H9 (cell line): ENCODE data around the gene LARP7. TPM values are rescaled to one million over a fixed set of nuclear protein-coding genes. Genes with fewer than 3 reads are reported as not detected.

Source experiments
- DNase-seq: peaks from one replicate; pipeline ENCODE4 v3.0.0-alpha.2; 2017
- H2AFZ ChIP-seq: one replicate; pipeline ENCODE4 v1.6.1; 2013; ENCODE audit warnings: mild to moderate bottlenecking, low read length, control low read depth, moderate library complexity
- H2AK5ac ChIP-seq: 2 replicates; pipeline ENCODE4 v1.6.1; 2013; ENCODE audit warnings: low read length, control low read depth, mixed read lengths; ENCODE audit not compliant: insufficient read length
- H2BK120ac ChIP-seq: one replicate; pipeline ENCODE4 v1.6.1; 2013; ENCODE audit warnings: low read depth, mild to moderate bottlenecking, low read length, control low read depth, inconsistent platforms; ENCODE audit not compliant: poor library complexity, severe bottlenecking
- H2BK12ac ChIP-seq: 2 replicates; pipeline ENCODE4 v1.6.1; 2013; ENCODE audit warnings: low read length, control low read depth, mixed read lengths, low read depth; ENCODE audit not compliant: insufficient read length
- H2BK15ac ChIP-seq: 2 replicates; pipeline ENCODE4 v1.6.1; 2013; ENCODE audit warnings: low read depth, low read length, control low read depth
- H2BK20ac ChIP-seq: one replicate; pipeline ENCODE4 v1.6.1; 2013; ENCODE audit warnings: low read depth, mild to moderate bottlenecking, low read length, control low read depth, inconsistent platforms; ENCODE audit not compliant: poor library complexity, severe bottlenecking
- H2BK5ac ChIP-seq: 2 replicates; pipeline ENCODE4 v1.6.1; 2013; ENCODE audit warnings: low read length, control low read depth, mixed read lengths; ENCODE audit not compliant: insufficient read length
- H3K14ac ChIP-seq: 2 replicates; pipeline ENCODE4 v1.6.1; 2013; ENCODE audit warnings: low read length, control low read depth; ENCODE audit not compliant: insufficient read depth
- H3K18ac ChIP-seq: 2 replicates; pipeline ENCODE4 v1.6.1; 2013; ENCODE audit warnings: low read depth, mild to moderate bottlenecking, mixed read lengths, low read length, control low read depth; ENCODE audit not compliant: insufficient read length
- H3K23ac ChIP-seq: 2 replicates; pipeline ENCODE4 v1.6.1; 2013; ENCODE audit warnings: low read length, control low read depth, mixed read lengths, low read depth; ENCODE audit not compliant: insufficient read length
- H3K23me2 ChIP-seq: 2 replicates; pipeline ENCODE4 v1.6.1; 2013; ENCODE audit warnings: low read depth, mild to moderate bottlenecking, mixed read lengths, low read length, control low read depth; ENCODE audit not compliant: insufficient read length, poor library complexity, severe bottlenecking
- H3K27ac ChIP-seq: 2 replicates; pipeline ENCODE4 v1.5.1; 2013; ENCODE audit warnings: low read length, control low read depth, mixed read lengths, low read depth; ENCODE audit not compliant: insufficient read length
- H3K27me3 ChIP-seq: 2 replicates; pipeline ENCODE4 v1.6.1; 2013; ENCODE audit warnings: low read length, control low read depth, inconsistent platforms; ENCODE audit not compliant: insufficient read depth
- H3K4ac ChIP-seq: 2 replicates; pipeline ENCODE4 v1.6.1; 2013; ENCODE audit warnings: low read depth, mild to moderate bottlenecking, control low read depth, inconsistent platforms, low read length, moderate library complexity
- H3K4me1 ChIP-seq: 2 replicates; pipeline ENCODE4 v1.6.1; 2013; ENCODE audit warnings: low read length, control low read depth, inconsistent platforms; ENCODE audit not compliant: insufficient read depth
- H3K4me2 ChIP-seq: 2 replicates; pipeline ENCODE4 v1.6.1; 2013; ENCODE audit warnings: low read length, control low read depth, mixed read lengths; ENCODE audit not compliant: insufficient read length, insufficient read depth
- H3K56ac ChIP-seq: 2 replicates; pipeline ENCODE4 v1.6.1; 2013; ENCODE audit warnings: low read depth, mild to moderate bottlenecking, mixed read lengths, low read length, control low read depth; ENCODE audit not compliant: insufficient read length
- H3K79me1 ChIP-seq: 2 replicates; pipeline ENCODE4 v1.6.1; 2013; ENCODE audit warnings: low read depth, mild to moderate bottlenecking, moderate library complexity, low read length, control low read depth, inconsistent platforms; ENCODE audit not compliant: insufficient read depth, poor library complexity, severe bottlenecking
- H3K79me2 ChIP-seq: 2 replicates; pipeline ENCODE4 v1.6.1; 2013; ENCODE audit warnings: low read length, control low read depth, inconsistent platforms; ENCODE audit not compliant: insufficient read depth
- H3K9ac ChIP-seq: 2 replicates; pipeline ENCODE4 v1.6.1; 2013; ENCODE audit warnings: low read length, control low read depth, mixed read lengths; ENCODE audit not compliant: insufficient read length; ENCODE audit errors: extremely low read depth
- H3K9me3 ChIP-seq: one replicate; pipeline ENCODE4 v1.6.1; 2013; ENCODE audit warnings: low read depth, low read length, inconsistent platforms; ENCODE audit not compliant: control insufficient read depth
- H3T11ph ChIP-seq: one replicate; pipeline ENCODE4 v1.6.1; 2013; ENCODE audit warnings: mild to moderate bottlenecking, low read length, control low read depth, inconsistent platforms
- H4K20me1 ChIP-seq: one replicate; pipeline ENCODE4 v1.6.1; 2013; ENCODE audit not compliant: control insufficient read depth, insufficient read length, insufficient read depth
- H4K5ac ChIP-seq: 2 replicates; pipeline ENCODE4 v1.6.1; 2013; ENCODE audit warnings: low read depth, mild to moderate bottlenecking, mixed read lengths, low read length, control low read depth; ENCODE audit not compliant: insufficient read length
- H4K8ac ChIP-seq: replicated peaks from 2 replicates; pipeline ENCODE4 v1.6.1; 2013; ENCODE audit warnings: low read length, control low read depth, mixed read lengths, low read depth; ENCODE audit not compliant: insufficient read length
- H4K91ac ChIP-seq: 2 replicates; pipeline ENCODE4 v1.6.1; 2013; ENCODE audit warnings: low read depth, mild to moderate bottlenecking, moderate library complexity, mixed read lengths, low read length, control low read depth; ENCODE audit not compliant: insufficient read length
- H3K27ac Mint-ChIP-seq, 3 experiments: 2 replicates in 2 of 3; 3 replicates in 1 of 3; pipeline ENCODE4 v1.8.0; 2020 to 2021; ENCODE audit warnings: mixed read lengths in 3 of 3, mild to moderate bottlenecking in 1 of 3, moderate library complexity in 1 of 3
- H3K27me3 Mint-ChIP-seq: 2 replicates; pipeline ENCODE4 v1.8.0; 2021; ENCODE audit warnings: low read depth, mild to moderate bottlenecking, moderate library complexity, mixed read lengths
- H3K36me3 Mint-ChIP-seq, 3 experiments: 2 replicates in 2 of 3; 3 replicates in 1 of 3; pipeline ENCODE4 v1.8.0; 2020 to 2021; ENCODE audit warnings: low read depth in 3 of 3, mixed read lengths in 3 of 3; ENCODE audit not compliant: insufficient read depth in 1 of 3
- H3K4me1 Mint-ChIP-seq, 2 experiments: 2 replicates each; pipeline ENCODE4 v1.8.0; 2020; ENCODE audit warnings: mixed read lengths in 2 of 2
- H3K4me3 Mint-ChIP-seq, 2 experiments: 2 replicates in 1 of 2; 3 replicates in 1 of 2; pipeline ENCODE4 v1.8.0; 2020 to 2021; ENCODE audit warnings: mild to moderate bottlenecking in 2 of 2, mixed read lengths in 2 of 2, moderate library complexity in 1 of 2
- H3K9me3 Mint-ChIP-seq, 2 experiments: 2 replicates in 1 of 2; 3 replicates in 1 of 2; pipeline ENCODE4 v1.8.0; 2020; ENCODE audit warnings: mild to moderate bottlenecking in 2 of 2, mixed read lengths in 2 of 2, moderate library complexity in 1 of 2
- WGBS: extraction: QIAGEN DNeasy Blood & Tissue Kit; methylation state at CpG from one replicate; pipeline ENCODE4 v1.1.7; 2013; ENCODE audit warnings: missing lambda C conversion rate, low lambda C conversion rate, mixed read lengths; ENCODE audit not compliant: insufficient read length; ENCODE audit errors: extremely low coverage; 5-methylcytosine and 5-hydroxymethylcytosine counted together
- total RNA-seq: library from RNA; stranded (reverse); gene quantifications from 2 replicates; pipeline ENCODE4 v1.2.1, GENCODE V29; 2021
- TF ChIP-seq, protein P1 (sequence below): fragments of 200-600 bp; sonication (generic); conservative IDR thresholded peaks from 3 replicates; pipeline ENCODE4 v1.8.0; 2021; ENCODE audit warnings: antibody characterized with exemption, mild to moderate bottlenecking

The LARP7 gene
- total RNA-seq, 1 experiment from 2014 or later, result 37.0 TPM

DNA sequence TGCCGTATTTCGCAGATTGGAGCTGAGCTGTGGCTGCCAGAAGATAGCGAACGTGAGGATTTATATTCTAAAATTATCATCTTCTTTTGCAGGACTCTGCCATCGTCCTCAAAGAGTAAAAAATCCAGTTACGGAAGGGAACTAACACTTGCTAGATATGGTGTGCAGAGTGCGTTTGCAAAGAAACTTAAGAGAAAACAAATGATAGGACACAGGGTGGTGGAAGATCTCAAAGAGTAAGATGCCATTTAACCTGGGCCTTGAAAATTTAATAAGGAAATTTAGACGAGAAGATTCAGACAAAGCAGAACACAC lies 566 bp downstream of the LARP7 start:
- H3K18ac ChIP-seq, result no peak overlapping the region
- DNase-seq, result no peak
- H3K4me2 ChIP-seq, result peak overlapping the region; percentile 84
- peak overlapping the region; percentile 61 for H3K27ac ChIP-seq
- TF ChIP-seq, protein P1, sequence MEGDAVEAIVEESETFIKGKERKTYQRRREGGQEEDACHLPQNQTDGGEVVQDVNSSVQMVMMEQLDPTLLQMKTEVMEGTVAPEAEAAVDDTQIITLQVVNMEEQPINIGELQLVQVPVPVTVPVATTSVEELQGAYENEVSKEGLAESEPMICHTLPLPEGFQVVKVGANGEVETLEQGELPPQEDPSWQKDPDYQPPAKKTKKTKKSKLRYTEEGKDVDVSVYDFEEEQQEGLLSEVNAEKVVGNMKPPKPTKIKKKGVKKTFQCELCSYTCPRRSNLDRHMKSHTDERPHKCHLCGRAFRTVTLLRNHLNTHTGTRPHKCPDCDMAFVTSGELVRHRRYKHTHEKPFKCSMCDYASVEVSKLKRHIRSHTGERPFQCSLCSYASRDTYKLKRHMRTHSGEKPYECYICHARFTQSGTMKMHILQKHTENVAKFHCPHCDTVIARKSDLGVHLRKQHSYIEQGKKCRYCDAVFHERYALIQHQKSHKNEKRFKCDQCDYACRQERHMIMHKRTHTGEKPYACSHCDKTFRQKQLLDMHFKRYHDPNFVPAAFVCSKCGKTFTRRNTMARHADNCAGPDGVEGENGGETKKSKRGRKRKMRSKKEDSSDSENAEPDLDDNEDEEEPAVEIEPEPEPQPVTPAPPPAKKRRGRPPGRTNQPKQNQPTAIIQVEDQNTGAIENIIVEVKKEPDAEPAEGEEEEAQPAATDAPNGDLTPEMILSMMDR, result no peak
- H3K4me1 ChIP-seq, result no peaks in the 10 kb centered on the region
- Mint-ChIP-seq H3K9me3 (no peaks in the 10 kb centered on the region), H3K27ac (no peak overlapping the region), H3K36me3 (peaks cover 8 to 28% (median 11%) of the 10 kb centered on the region in 3 experiments), H3K4me1 (peaks cover 27 to 29% of the 10 kb centered on the region in 2 experiments), H3K4me3 (no peak overlapping the region), H3K27me3 (no peaks in the 10 kb centered on the region)
- no peak overlapping the region for H3K23ac ChIP-seq
- no peak overlapping the region for H2BK20ac ChIP-seq
- no peaks in the 10 kb centered on the region for H3K27me3 ChIP-seq
- H3T11ph ChIP-seq, result no peak overlapping the region
- H3K79me2 ChIP-seq, result peaks cover 9% of the 10 kb centered on the region; the same call in 1 of the 2 replicates
- no peak overlapping the region for H3K56ac ChIP-seq
- no peak overlapping the region for H3K4ac ChIP-seq
- no peak overlapping the region for H2BK15ac ChIP-seq
- H4K20me1 ChIP-seq, result no peaks in the 10 kb centered on the region
- H2BK12ac ChIP-seq, result no peak overlapping the region
- peak overlapping the region; percentile 93 for H3K9ac ChIP-seq
- H4K5ac ChIP-seq, result no peak overlapping the region
- no peak overlapping the region for H2BK120ac ChIP-seq
- H2AK5ac ChIP-seq, result no peak overlapping the region
- no peaks in the 10 kb centered on the region for H3K9me3 ChIP-seq
- H2AFZ ChIP-seq, result no peak overlapping the region
- H3K14ac ChIP-seq, result no peak overlapping the region; the same call in 1 of the 2 replicates
- H2BK5ac ChIP-seq, result no peak overlapping the region
- WGBS, result no CpG with 5 or more reads among the region's 8 CpGs
- H3K23me2 ChIP-seq, result no peaks in the 10 kb centered on the region
- H4K91ac ChIP-seq, result no peak overlapping the region
- peaks cover 11% of the 10 kb centered on the region for H3K79me1 ChIP-seq
- no peak overlapping the region for H4K8ac ChIP-seq
